Hematopoietic multipotent progenitor cell treated with erythropoietin and hydrocortisone succinate and interleukin-3 and kit ligand, for 4 days (in vitro differentiated cells): ENCODE data around the gene WAC.
"Not testable (repeated sequence)": the region's sequence is repeated elsewhere in the genome, so short reads cannot be mapped to it uniquely, and the experiment has no call there.

Experiments used
- DNase-seq: peaks from one replicate; pipeline ENCODE4 v3.0.0-alpha.2; 2015

The WAC gene

GRCh38 chr10:28569506-28570159 lies 36.7 kb downstream of the WAC start:
- DNase-seq: peak; percentile 20

GRCh38 chr10:28570598-28570997 lies 37.7 kb downstream of the WAC start:
- no peak for DNase-seq

GRCh38 chr10:28571265-28571664 lies 38.3 kb downstream of the WAC start:
- no peak for DNase-seq

GRCh38 chr10:28574214-28574613 lies 41.3 kb downstream of the WAC start:
- DNase-seq: not testable (repeated sequence)

- DNase-seq: no peak
Measured at GRCh38 chr10:28575852-28576251, 42.9 kb downstream of the WAC start.

- DNase-seq: no peak
Measured at GRCh38 chr10:28577506-28577905, 44.6 kb downstream of the WAC start.

GRCh38 chr10:28578454-28578853 lies 45.5 kb downstream of the WAC start:
- no peak for DNase-seq

- no peak for DNase-seq
Measured at GRCh38 chr10:28580825-28581224, 47.9 kb downstream of the WAC start.

GRCh38 chr10:28581916-28582315 lies 49.0 kb downstream of the WAC start:
- DNase-seq: no peak

- no peak for DNase-seq
Measured at GRCh38 chr10:28585076-28585475, 52.2 kb downstream of the WAC start.

GRCh38 chr10:28586176-28586575 lies 53.3 kb downstream of the WAC start:
- DNase-seq: no peak

GRCh38 chr10:28587270-28587969 lies 54.5 kb downstream of the WAC start:
- DNase-seq: peak; percentile 38

GRCh38 chr10:28587970-28588290 lies 55.0 kb downstream of the WAC start:
- no peak for DNase-seq

GRCh38 chr10:28592953-28593352 lies 60.0 kb downstream of the WAC start:
- peak; percentile 60 for DNase-seq

- DNase-seq: no peak
Measured at GRCh38 chr10:28593811-28594210, 60.9 kb downstream of the WAC start.

GRCh38 chr10:28594406-28594805 lies 61.5 kb downstream of the WAC start:
- DNase-seq: no peak

GRCh38 chr10:28595613-28596012 lies 62.7 kb downstream of the WAC start:
- no peak for DNase-seq

GRCh38 chr10:28600056-28600455 lies 67.1 kb downstream of the WAC start:
- no peak for DNase-seq

- no peak for DNase-seq
Measured at GRCh38 chr10:28601012-28601411, 68.1 kb downstream of the WAC start.

- DNase-seq: no peak
Measured at GRCh38 chr10:28604567-28605536, 71.9 kb downstream of the WAC start.

- DNase-seq: no peak
Measured at GRCh38 chr10:28606568-28606967, 73.7 kb downstream of the WAC start.

GRCh38 chr10:28609636-28610035 lies 76.7 kb downstream of the WAC start:
- DNase-seq: not testable (repeated sequence)

- no peak for DNase-seq
Measured at GRCh38 chr10:28612877-28613276, 80.0 kb downstream of the WAC start.

- no peak for DNase-seq
Measured at GRCh38 chr10:28616514-28616913, 83.6 kb downstream of the WAC start.
